Measurements from ENCODE around the gene CEMIP. TPM values are rescaled to one million over a fixed set of nuclear protein-coding genes. Genes with fewer than 3 reads are reported as not detected.
A peak's percentile ranks its signal among the peaks of the same experiment; 100 is the strongest.
"Not testable (repeated sequence)": the region's sequence is repeated elsewhere in the genome, so short reads cannot be mapped to it uniquely, and the experiment has no call there.

The CEMIP gene
- polyA plus RNA-seq, 10 donors: 0.94 to 3.5 (median 2.0) TPM

DNA sequence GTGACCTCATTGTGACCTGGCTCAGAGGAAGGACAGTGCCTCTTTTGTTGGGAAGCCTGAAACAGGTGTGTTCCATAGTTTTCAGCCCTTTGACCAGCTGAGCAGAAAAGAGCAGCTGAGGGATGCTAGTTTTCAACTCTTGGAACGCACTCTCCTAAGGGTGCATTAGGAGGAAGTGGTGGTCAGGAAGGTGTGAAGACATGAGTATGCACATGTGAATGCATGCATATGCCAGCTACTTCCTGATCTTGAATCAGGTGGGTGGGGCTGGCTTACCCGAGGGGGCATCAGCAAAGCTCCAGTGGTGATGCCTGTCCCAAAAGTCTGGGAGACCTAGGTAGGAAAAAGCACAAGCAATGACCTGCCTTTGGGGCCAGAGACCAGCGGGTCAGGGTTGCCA is 23.3 kb upstream of the CEMIP start:
- no peak for DNase-seq

DNA sequence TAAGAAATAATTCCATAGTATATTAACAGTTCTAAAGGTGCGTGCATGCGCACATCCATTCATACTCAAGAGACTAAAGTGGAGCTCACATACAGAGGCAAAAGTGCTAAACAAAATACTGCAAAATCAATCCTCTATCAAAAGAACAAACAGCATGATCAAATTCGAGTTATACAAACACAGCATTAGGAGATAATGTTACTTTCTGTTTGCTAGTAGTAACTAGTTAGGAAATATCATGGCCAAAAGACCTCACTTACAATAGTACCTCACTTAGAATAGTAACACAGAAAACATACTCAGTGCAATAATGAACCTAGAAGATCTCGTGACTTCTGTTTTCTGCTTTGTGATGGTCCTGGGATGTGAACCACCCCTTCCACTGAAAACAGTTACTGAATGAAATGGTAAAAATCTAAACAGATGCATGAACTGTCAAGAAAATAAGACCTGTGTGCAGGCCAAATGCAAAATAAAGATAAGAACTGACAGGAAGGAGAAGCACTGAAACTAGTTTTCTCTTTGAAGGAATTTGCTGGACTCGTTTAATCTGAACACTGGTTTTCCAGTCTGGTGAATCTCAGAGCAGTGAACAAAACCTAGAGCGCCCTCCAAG is 20.9 kb upstream of the CEMIP start:
- no peak for DNase-seq

- peak in 1 of 3 donors; percentile 7 for DNase-seq
Measured at GRCh38 chr15:80760960-80761359, 18.2 kb upstream of the CEMIP start.

DNA sequence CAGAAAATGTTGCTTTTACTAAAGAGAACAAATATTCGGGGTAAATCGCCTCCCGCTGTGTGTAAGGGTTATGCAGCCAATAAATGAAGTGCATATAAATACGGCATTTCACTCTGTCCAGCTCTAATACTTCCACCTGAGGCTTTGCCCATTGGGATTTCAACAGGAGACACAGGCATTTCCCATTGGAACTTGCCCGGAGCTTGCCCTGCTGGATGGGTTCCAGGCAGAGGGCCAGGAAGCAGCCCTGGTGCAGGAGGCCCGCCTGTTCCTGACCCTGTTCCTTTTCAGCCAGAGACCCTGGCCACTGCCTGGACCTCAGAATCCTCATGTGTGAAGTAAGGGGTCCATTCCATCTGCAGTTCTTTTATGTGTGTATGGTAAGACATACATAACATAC is 17.4 kb upstream of the CEMIP start:
- no peak for DNase-seq

DNA sequence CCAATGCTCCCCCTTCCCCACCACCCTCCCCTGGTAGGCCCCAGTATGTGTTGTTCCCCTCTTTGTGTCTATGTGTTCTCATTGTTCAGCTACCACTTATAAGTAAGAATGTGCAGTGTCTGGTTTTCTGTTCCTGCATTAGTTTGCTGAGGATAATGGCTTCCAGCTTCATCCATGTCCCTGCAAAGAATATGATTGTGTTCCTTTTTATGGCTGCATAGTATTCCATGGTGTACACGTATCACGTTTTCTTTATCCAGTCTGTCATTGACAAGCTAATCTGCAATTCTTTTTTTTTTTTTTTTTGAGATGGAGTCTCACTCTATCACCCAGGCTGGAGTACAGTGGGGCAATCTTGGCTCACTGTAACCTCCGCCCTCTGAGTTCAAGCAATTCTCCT is 15.9 kb upstream of the CEMIP start:
- not testable (repeated sequence) for DNase-seq

- DNase-seq: no peak
Measured at GRCh38 chr15:80764535-80764934, 14.6 kb upstream of the CEMIP start.

DNA sequence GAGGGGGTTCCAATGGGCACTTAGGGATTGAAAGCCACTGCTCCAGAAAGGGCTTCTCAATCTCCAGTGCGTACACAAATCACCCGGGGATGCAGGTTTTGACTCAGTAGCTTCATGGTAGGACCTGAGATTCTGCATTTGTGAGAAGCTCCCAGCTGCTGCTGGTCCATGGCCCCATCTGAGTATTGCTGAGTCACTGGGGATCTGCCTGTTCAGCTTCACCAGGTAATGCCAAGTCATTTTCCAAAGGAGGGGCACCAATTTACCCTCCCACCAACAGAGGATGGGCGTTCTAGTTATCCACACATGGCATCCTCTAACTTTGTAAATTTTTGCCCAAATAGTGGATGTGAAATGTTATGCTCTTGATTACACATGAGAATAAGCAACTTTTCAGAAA is 12.9 kb upstream of the CEMIP start:
- DNase-seq: no peak

- DNase-seq: no peak
Measured at GRCh38 chr15:80768158-80768557, 11.0 kb upstream of the CEMIP start.

- no peak for DNase-seq
Measured at GRCh38 chr15:80769153-80769828, 9.9 kb upstream of the CEMIP start.

- DNase-seq: no peak
Measured at GRCh38 chr15:80769829-80770705, 9.1 kb upstream of the CEMIP start.

- DNase-seq: peak in 2 of 3 donors; percentile 12 to 93
Measured at GRCh38 chr15:80773122-80773551, 6.0 kb upstream of the CEMIP start.

GRCh38 chr15:80773792-80774352 is 5.3 kb upstream of the CEMIP start:
- no peak for DNase-seq

GRCh38 chr15:80774486-80774885 is 4.7 kb upstream of the CEMIP start:
- DNase-seq: no peak

DNA sequence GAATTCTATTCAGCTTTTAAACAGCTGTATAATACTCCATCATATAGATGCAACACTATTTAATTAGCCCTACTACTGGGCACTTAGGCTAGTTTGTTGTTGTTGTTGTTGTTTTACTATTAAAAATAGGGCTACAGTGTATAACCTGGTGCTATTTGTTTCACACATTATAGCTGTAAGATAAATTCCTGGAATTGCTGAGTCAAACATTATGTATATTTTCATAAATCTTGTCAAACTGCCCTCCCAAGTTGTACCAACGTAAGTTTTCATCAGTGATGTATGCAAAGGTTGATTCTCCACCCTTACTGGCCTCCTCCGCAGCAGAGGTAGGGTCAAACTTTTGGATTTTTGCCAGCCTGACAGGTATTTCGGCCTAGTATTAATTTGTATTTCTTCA is 3.8 kb upstream of the CEMIP start:
- no peak for DNase-seq

DNA sequence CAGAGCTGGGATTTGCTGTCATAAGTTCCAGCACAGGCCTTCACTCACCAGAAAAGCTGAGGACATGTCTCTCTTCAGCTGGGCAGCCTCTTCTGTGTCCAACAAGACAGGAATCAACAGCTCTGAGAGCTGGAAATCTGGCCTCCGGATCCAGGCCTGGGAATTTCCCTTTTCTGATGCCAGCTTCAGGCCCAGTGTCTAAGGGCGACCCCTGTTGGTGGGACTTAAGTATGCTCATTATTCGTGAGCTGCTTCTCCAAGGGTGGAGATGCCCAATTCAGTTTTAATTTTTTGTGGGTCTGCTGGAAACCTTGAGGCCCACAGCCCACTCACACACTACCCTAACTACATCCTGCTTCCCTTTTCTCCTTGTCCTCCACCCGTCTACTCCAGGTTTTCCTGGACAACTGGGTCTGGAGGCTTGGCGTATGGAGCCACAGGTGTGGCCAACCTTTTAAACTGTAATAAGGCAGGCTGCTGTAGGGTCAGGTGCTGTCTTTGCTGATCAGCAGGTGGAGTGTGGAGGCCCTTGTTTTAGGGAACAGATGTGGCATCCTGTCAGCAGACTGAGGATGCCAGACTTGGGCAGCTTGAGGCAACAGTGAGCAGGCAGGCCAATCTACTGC is 2.6 kb upstream of the CEMIP start:
- DNase-seq: peak; percentile 67 to 84 (median 83)

DNA sequence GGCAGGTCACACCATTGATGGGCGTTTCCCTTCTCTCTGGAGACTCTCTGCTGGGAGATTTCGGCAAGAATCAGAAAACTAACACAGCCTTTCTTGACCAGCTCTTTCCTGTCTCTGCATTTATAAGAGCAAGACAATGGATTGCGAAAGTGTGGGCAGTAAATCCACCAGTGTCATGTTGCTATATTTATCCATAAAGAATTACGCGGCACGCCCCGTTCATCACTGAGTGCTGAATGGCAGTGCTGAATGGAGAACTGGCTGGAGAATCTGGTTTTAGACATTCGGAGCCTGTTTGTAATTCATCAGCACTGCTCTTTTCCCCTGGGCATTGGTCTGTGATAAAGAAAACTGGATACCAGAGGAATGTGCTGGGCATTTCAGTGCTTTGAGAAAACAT is 2.0 kb upstream of the CEMIP start:
- peak in 2 of 3 donors; percentile 41 to 85 for DNase-seq

DNA sequence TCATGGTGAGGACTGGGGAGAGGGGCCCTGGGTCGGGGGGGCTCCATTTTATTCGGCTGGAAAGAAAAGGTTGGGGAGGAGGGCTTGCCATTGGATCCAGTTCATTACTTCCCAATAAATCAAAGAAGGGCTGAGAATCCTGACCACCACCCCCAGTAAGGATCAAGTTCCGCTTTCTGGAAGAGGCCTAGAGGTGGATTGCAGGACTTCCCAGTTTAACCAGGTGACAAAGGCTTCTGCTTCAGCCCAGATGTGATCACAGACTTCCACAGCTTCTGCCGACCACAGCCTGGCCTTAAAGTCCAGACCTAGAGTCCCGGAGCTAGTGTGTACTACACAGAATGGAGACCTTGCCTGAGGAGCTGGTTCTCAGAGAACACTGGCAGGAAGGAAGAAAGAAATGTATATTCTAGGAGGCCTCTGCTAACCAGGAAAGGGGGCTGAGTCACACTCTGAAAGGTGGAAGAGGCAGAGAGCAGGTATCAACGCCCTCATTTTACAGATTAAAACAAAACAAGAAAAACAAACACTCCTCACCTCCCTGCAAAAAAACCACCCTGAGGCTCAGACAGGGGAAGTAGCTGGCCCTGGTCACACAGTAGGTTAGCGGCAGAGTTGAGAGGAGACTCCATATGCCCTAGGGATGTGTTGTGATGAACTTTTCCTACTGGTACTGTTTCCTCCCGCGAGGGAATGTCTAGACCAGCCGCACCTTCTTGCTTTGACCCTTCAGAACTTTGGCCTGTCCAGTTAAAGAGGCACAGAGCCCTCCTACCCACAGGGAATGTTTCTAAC is 1.1 kb upstream of the CEMIP start:
- no peak for DNase-seq

DNA sequence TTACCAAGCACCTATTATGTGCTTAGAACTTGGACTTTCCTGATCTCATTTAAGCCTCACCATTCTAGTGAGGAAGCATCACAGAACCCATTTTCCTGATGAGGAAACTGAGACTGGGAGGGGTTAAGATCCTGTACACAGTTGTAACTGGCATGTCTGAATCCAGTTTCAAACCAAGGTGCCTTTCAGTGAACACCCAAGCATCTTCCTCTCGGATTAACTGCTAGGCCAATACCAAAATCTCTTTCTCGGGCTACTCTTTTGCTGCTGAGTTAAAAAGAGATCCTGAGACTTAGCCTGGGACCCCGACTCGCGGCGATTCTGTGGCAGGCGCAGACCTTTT is 578 bp upstream of the CEMIP start:
- peak in 1 of 3 donors; percentile 5 for DNase-seq

DNA sequence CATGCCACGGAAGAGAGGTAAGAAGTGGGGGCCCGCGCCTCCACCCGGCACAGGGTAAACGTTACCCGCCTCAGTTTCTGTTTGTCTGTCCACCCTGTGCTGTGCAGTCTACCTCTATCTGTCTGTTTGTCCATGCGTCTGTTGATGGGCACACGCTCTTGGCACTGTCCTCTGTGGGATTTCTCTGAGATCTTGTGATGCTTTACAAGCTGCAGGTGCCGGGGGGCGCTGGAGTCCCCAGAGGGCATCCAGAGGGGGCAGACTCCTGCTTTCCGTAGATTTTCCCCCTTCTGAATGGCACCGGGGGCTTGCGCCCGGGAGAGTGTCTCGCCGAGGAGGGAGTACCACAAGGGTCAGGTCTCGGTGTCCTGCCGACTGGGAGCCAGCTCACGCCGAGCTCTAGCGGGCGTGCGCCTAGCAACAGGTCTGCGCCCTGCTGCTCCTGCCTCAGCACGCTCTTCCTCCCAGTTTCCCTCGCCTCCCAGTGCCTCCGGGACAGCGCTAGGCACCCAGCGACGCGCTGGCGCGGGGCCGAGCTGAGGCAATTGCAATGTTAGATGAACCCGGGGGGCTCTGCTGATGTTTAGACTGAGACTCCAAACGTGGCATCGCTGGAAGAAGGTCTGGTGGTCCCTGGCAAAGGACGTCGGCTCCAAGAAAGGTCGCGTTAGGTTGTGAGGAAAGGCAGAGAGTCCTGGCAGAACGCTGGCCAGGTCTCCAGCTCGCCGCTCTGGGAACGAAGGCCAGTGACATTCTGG is 667 bp downstream of the CEMIP start:
- peak in 1 of 3 donors; percentile 33 for DNase-seq
